HG02885 (cell line): ENCODE data around the gene MALSU1.
A peak's percentile ranks its signal among the peaks of the same experiment; 100 is the strongest.

Source experiments
- ATAC-seq: cut with Tn5 transposase; IDR thresholded peaks from one replicate; pipeline ENCODE4 v1.9.1; 2021; ENCODE audit warnings: mild to moderate bottlenecking; ENCODE audit not compliant: unreplicated experiment, poor library complexity

The MALSU1 gene

DNA sequence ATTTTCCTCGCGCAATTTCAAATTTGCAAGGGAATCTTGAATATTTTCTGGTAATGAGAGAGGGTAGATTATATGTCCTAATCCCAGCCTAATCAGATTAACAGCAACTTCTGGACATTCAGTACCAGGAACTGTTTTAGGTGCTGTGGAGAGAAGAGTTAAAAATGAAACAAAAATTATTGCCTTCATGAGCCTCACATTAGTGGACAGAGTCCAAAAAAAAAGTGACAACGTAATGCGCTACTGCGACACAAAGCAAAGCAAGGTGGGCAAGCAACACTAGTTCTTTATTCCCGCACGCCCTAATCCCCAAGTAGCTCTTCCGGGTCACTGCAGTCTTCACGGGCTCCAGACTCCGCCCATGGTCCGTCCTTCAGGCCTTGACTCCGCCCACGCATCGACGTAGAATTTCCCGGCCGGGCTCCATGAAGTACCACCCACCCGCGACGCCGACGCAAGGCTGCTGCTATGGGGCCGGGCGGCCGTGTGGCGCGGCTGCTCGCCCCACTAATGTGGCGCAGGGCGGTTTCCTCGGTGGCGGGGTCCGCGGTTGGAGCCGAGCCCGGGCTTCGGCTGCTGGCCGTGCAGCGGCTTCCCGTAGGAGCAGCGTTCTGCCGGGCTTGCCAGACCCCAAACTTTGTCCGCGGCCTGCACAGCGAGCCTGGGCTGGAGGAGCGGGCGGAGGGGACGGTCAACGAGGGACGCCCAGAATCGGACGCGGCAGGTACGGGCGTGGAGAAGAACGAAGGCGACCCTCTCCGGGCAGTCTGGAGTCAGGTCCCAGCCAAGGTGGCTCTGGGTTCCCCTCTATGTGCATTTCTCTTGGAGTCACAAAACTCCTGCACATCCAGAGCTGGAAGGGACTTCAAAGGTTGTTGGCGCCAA lies at the start of gene MALSU1:
Gene MALSU1 (plus strand): TSS at position 455 of the 885 bp plus-strand sequence. CDS start 14 bp downstream, at position 469.
- peak; percentile 100 for ATAC-seq

- ATAC-seq, result no peak
Observed at GRCh38 chr7:23249486-23249885, 49.7 kb upstream of the MALSU1 start.

DNA sequence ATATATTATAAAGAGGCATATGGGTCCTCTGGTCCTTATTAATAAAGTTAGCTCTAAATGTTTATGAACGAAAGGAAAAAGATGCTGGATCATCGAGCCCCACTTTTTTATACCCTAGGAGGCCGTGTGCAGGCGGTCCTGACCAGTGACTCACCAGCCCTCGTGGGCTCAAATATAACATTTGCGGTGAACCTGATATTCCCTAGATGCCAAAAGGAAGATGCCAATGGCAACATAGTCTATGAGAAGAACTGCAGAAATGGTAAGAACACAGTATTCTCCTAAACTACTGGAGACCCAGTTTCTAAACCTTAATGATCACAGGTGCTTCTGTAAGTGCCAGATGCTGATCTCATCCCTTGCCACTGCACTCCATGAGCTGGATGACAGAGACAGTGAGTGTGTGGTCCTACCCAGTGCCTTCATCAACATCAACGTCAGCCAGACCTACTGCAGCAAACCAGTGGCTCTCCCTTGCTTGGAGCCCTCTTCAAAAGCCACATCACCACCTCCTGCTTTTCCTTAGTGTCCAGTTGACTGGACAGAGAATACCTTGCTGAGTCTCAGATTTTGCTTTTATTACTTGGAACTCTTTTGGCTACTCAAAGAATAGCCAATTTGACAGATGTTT lies 45.0 kb upstream of the MALSU1 start:
- no peak for ATAC-seq

DNA sequence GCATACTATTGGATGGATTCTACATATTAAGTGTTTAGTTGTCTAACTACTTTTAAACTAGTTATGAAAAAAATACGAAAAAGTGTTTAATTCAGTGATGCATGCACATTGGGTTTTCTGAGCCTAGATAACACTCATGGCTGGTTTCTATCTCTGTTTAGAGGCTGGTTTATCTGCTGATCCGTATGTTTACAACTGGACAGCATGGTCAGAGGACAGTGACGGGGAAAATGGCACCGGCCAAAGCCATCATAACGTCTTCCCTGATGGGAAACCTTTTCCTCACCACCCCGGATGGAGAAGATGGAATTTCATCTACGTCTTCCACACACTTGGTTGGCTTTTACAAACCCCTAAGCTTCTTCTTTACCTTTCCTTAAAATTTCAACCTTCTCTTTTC lies 42.4 kb upstream of the MALSU1 start:
- no peak for ATAC-seq

DNA sequence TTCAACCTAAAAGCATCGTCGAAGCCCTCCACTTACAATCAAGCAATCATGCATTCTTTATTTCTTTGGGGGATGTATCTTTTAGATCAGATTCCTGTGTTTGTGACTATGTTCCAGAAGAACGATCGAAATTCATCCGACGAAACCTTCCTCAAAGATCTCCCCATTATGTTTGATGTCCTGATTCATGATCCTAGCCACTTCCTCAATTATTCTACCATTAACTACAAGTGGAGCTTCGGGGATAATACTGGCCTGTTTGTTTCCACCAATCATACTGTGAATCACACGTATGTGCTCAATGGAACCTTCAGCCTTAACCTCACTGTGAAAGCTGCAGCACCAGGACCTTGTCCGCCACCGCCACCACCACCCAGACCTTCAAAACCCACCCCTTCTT lies 38.8 kb upstream of the MALSU1 start:
- ATAC-seq, result no peak

GRCh38 chr7:23261843-23262452 lies 37.2 kb upstream of the MALSU1 start:
- peak; percentile 90 for ATAC-seq

GRCh38 chr7:23264916-23265458 lies 34.2 kb upstream of the MALSU1 start:
- ATAC-seq, result peak; percentile 38

DNA sequence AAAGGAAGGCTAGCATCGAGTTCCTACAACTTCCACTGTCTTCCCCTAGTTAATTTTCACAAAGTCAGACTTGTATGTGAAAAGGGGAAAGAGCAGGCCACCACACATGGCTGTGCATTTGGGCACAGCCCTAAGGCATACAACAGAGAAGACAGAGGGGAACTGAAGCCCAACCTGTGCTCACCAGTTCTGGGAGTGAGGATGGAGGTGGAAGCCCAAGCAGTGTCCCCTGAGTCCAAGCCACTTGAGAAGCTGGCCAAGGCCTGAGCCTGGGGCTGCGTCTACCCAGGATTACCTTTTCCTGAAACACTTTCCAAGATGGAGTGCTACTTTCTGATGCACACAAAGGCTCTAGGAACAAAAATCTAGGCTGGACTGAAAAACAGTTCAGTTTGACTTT lies 32.2 kb upstream of the MALSU1 start:
- no peak for ATAC-seq

- ATAC-seq, result no peak
Observed at GRCh38 chr7:23267357-23267756, 31.8 kb upstream of the MALSU1 start.

DNA sequence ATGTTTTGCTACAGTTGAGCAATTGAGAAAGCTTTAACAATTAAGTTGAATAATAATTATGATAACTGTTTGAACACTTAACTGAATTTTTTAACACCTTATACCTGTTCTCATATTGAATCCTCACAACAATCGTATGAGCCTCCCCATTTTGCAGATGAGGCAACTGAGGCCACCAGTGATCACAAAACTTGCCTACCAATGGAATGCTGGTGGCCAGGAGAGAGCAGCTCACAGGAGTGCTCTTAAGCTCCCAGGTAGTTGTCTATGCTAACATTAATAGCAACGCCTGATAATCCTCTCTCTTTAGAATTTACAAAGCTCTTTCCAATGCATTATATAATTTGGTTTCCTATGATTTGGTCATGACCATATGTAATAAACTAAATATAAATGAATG lies 31.0 kb upstream of the MALSU1 start:
- no peak for ATAC-seq

GRCh38 chr7:23268746-23269145 lies 30.4 kb upstream of the MALSU1 start:
- ATAC-seq, result no peak

DNA sequence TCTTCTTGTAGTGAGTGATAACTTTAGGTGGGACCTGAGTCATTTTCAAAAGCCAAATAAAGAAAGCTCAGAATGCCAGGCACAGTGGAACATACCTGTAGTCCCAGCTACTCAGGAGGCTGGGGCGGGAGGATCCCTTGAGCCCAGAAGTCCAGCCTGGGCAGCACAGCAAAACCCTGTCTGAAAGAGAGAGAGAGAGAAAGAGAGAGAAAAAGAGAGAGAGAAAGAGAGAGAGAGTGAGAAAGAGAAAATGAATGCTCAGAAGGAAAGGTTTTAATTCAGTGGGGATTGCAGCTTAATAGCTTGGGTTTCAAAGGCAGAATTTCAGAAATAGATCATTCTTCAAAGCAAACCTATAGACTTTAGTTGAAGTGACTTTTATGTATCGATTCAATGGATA lies 26.9 kb upstream of the MALSU1 start:
- no peak for ATAC-seq

DNA sequence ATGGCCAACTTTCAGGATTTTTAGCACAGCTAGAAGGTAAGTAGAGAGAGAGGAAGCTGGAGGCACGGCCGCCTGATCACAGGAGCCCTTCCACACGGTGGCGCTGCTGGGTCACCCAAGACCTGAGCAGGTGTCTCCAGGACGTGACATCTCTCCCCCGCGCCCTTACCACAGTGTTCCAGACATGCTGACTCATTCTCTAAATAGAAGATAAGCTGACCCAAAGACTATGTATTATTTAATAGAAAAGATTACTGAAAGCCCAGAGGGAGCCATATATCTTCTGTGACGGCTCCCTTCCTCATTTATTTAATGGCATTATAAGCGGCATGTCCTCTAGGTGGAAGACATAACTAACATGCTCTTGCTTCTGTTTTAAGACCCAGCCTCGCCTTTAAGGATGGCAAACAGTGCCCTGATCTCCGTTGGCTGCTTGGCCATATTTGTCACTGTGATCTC lies 26.0 kb upstream of the MALSU1 start:
- peak; percentile 97 for ATAC-seq

DNA sequence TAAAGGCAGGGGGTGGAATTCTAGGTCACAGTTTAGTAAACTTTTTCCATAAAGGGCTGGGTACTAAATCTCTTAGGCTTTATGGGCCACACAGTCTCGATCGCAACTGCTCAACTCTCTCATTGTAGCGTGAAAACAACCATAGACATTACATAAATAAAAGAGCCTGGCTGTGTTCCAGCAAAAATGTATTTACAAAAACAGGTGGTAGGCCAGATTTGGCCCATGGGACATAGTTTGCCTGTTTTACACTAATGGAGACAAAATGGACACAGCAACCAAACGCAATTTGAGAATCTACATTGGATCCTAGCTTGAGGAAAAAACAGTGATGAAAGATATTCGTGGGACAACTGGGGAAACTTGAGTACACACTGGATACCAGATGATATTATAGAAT lies 23.2 kb upstream of the MALSU1 start:
- no peak for ATAC-seq

DNA sequence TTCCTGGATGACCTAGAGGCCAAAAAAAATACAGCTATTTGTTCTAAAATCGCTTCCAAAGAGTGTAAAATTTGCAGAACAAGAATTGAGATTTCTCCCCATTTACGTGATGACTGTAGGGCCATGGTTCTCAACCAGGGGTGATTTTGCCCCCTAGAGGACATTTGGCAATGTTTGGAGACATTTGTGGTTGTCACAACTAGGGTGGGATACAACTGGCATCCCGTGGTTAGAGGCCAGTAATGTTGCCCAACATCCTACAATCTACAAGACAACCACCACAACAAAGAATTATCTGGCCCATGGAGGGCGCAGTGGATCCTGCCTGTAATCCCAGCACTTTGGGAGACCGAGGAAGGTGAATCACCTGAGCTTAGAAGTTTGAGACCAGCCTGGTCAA lies 22.8 kb upstream of the MALSU1 start:
- ATAC-seq, result no peak

GRCh38 chr7:23276947-23277346 lies 22.2 kb upstream of the MALSU1 start:
- ATAC-seq, result no peak

GRCh38 chr7:23277359-23277989 lies 21.7 kb upstream of the MALSU1 start:
- ATAC-seq, result peak; percentile 52

DNA sequence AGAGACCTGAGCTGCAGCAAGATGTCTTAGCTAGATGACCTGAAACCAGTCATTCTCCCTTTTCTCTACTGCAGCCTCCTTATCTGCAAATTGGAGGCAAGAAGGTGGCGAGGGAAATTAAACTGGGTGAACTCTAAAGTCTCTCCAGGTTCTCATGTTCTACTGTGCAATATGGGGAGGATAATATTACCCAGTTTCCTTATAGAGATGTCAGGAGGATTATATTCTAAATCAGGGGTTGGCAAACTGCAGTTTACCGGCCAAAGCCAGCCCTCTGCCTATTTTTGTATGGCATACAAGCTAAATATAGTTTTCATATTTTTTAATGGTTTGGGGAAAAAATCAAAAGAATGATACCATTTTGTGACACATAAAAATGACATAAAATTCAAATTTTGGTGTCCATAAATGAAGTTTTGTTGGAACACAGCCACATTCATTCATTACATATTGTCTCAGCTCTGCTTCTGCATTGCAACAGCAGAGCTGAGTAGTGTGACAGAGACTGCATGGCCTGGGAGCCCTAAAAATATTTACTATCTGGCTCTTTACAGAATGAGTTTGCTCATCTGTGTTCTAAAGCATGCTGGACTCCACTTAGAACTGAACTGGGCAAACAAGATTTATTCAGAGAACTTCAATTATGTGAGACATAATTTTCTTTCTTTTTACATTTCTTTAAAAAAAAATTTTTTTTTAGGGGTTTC lies 19.2 kb upstream of the MALSU1 start:
- ATAC-seq, result no peak

DNA sequence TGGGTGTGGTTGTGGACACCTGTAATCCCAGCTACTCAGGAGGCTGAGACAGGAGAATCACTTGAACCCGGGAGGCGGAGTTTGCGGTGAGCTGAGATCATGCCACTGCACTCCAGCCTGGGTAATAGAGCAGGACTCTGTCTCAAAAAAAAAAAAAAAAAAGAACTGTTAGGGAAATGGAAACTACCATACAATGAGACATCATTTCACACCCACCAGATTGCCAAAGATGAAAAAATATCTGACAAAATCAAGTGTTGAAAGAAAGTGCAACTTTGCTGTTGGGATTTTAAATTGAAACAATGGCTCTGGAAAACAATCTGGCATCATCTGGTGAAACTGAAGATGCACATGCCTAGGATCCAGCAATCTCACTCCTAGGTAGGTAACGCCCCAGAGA lies 16.1 kb upstream of the MALSU1 start:
- ATAC-seq, result no peak

GRCh38 chr7:23284871-23285270 lies 14.3 kb upstream of the MALSU1 start:
- no peak for ATAC-seq
